Activated CD8-positive, alpha-beta memory T cell treated with anti-CD3 and anti-CD28 coated beads, Interleukin-2, amount 50 U/mL, for 24 hours (primary cell): Measurements from ENCODE around the gene KCNG3.

ENCODE experiments used
- DNase-seq: peaks from one replicate; pipeline ENCODE4 v3.0.0-alpha.2; 2020; ENCODE audit errors: extremely low read depth

KCNG3 gene, protein sequence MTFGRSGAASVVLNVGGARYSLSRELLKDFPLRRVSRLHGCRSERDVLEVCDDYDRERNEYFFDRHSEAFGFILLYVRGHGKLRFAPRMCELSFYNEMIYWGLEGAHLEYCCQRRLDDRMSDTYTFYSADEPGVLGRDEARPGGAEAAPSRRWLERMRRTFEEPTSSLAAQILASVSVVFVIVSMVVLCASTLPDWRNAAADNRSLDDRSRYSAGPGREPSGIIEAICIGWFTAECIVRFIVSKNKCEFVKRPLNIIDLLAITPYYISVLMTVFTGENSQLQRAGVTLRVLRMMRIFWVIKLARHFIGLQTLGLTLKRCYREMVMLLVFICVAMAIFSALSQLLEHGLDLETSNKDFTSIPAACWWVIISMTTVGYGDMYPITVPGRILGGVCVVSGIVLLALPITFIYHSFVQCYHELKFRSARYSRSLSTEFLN

GRCh38 chr2:42493468-42494354 lies at the start of gene KCNG3:
TSS of gene KCNG3 (minus strand) at chr2:42493982. CDS start at chr2:42493501, 481 bp downstream.
- DNase-seq: peak; percentile 10

- DNase-seq: no peak
Measured at GRCh38 chr2:42542871-42543270, 49.1 kb upstream of the KCNG3 start.

DNA sequence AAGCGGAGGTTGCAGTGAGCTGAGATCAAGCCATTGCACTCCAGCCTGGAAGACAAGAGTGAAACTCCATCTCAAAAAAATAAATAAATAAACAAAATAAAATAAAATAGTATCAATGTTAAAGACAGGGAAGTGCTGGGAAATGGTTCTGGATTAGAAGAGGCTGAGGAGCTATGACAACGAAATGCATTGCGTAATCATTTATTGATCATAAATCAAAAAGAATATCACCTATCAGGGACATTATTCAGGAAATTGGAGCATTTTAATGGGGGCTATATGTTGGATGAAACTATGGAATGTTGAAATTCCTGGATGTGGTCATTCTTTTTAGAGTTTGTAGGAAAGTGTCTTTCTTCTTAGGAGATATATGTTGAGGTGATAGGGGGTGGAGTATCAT lies 43.7 kb upstream of the KCNG3 start:
- no peak for DNase-seq

- no peak for DNase-seq
Measured at GRCh38 chr2:42532397-42532796, 38.6 kb upstream of the KCNG3 start.

DNA sequence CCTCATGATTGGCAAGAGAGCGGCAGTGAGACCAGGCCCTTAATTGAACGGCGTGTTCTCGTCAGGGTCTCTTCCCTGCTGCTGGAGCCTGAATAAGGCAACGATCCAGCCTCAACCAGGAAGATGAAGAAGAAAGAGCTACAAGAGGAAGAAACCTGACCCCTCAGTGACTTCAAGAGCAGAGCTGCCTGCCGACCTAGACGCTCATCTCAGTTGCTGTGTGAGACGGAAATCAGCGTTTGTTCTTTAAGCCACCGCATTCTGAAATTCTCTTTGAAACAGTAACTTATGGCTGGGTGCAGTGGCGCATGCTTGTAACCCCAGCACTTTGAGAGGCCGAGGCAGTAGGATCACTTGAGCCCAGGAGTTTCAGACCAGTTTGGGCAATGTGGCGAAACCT lies 29.6 kb upstream of the KCNG3 start:
- no peak for DNase-seq

DNA sequence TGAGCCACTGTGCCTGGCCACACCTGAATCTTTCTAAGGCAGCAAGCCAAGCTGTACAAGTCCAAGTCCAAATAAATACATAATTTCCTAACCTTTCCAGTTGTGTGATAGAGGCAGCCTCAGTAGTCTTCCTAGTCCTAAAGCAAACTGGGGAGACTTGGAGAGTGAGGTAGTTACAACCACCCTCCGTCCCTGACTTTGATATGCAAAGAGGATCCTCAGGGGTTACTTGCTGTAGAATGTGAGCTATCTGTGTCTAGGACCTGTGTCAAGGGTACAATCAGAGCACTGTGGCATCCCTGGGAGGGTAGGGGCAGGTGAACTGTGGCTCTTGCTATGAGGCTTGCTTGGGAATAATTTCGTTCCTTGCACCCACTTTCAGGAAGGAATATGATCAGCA lies 28.3 kb upstream of the KCNG3 start:
- DNase-seq: no peak

DNA sequence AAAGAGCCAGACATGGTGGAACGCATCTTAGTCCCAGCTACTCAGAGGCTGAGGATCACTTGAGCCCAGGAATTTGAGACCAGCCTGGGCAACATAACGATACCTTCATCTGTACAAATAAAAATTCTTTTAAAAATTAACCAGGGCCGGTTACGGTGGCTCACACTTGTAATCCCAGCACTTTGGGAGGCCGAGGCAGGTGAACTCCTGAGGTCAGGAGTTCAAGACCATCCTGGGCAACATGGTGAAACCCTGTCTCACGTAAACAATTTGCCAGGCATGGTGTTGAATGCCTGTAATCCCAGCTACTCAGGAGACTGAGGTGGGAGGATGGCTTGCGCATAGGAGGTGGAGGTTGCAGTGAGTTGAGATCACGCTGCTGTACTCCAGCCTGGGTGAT lies 25.8 kb upstream of the KCNG3 start:
- no peak for DNase-seq

DNA sequence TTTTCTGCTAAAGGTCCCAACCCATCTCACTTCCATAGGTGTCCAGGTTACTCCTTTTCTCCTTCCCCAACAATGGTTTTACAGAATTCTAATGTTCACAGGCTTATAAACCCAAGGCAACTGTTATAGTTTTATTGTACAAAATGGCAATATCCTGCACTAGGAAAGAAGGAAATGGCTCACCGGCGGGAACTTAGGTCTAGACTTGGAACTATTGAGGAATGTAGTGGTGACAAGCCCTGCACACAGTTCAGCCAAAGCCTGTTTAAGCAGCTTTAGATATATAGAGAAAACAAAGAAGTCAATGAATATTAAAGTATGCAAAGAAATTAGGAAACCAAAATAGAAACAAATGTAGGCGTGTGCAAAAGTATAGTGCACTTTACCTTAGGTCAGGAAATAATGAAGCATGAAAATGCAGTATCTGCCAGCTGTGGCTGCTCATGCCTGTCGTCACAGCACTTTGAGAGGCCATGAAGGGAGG lies 22.7 kb upstream of the KCNG3 start:
- no peak for DNase-seq

DNA sequence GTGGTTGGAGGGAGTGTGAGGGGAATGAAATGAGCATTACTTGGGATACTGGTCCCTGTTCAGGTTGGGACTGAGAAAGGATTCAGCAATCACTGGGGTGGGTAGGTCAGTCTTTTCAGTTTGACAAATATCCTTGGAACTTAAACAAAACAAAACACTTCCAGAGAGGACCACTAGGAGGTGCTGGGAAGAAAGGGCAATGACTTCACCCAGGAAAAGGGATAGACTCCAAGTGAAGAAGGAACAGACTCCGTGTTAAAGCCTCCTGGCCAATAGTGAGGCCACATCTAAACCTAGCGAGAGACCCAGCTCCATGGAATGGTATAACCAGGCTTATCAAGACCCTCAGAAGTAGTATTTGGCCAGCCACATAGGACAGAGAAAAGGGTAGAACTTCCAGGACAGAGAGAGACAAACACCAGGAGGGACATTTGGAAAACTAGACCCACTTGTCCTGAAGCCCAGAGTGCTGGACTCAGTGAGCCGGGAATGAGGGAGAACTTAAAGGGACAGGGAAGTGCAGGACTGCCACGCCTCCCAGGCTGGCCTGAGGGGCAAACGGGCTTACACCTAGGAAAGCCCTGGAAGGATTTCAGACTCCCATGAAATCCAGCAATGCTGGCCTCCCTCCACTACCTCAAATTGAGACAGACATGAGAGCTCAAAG lies 19.6 kb upstream of the KCNG3 start:
- no peak for DNase-seq

DNA sequence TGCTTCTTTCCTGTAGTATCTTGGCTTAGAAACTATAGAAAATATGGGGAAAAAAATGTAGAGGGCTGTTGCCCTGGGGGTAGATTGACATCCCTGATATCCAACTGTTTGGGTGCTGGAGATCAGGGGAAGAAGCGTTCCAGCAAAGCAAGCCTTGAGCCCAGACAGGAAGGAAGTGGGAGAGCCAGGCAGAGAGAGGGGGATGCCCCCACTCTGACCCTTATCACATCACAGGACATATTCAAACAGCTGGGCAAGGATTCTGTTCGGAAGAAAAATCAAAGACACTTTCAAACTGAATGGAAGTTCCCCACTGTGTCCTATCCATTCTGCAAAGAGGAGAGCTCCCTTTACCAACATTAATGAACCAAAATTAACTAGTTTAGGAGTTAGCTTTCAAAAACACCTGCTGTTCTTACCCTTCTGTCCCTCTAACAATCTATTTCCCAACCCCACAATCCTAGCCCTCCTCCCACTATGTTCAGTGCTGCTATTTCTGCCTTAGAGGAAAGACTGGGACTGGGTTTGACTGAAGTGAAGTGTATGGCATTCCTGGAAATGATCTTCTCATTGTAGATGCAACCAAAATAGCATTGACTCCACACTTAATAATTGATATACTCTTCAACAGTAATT lies 16.9 kb upstream of the KCNG3 start:
- no peak for DNase-seq

- DNase-seq: no peak
Measured at GRCh38 chr2:42510191-42510590, 16.4 kb upstream of the KCNG3 start.

GRCh38 chr2:42504364-42505230 lies 10.8 kb upstream of the KCNG3 start:
- no peak for DNase-seq

DNA sequence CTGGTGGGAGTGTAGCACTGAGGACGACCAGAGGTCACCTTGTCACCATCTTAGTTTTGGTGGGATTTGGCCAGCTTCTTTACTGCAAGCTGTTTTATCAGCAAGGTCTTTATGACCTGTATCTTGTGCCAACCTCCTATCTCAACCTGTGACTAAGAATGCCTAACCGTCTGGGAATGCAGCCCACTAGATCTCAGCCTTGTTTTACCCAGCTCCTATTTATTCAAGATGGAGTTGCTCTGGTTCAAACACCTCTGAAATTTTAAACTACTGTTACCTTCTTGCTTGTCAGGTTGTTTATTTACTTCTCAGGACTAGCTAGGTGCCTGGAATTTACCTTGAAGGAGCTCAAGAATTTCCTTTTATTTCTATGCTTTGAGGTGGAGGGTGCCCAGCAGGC lies 9.5 kb upstream of the KCNG3 start:
- no peak for DNase-seq

- DNase-seq: no peak
Measured at GRCh38 chr2:42498497-42498896, 4.7 kb upstream of the KCNG3 start.

GRCh38 chr2:42495611-42496010 lies 1.8 kb upstream of the KCNG3 start:
- no peak for DNase-seq

DNA sequence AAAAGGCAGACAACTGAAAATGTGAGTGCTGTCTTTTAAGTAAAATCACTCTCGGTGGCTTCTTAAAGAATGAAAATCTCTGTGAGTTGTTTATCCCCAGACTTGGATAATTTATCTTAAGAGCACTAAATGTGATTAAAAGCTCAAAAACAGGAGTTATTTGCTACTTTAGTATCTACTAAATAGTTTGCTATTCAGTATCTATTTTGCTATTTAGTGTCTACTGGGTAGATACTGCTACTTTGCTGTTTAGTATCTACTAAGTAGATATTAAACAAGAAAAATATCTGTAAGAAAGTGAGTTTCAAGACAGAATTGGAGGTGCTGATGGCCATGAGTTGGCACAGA lies 1.4 kb upstream of the KCNG3 start:
- DNase-seq: no peak

- peak; percentile 37 for DNase-seq
Measured at GRCh38 chr2:42494355-42495233, 812 bp upstream of the KCNG3 start.

DNA sequence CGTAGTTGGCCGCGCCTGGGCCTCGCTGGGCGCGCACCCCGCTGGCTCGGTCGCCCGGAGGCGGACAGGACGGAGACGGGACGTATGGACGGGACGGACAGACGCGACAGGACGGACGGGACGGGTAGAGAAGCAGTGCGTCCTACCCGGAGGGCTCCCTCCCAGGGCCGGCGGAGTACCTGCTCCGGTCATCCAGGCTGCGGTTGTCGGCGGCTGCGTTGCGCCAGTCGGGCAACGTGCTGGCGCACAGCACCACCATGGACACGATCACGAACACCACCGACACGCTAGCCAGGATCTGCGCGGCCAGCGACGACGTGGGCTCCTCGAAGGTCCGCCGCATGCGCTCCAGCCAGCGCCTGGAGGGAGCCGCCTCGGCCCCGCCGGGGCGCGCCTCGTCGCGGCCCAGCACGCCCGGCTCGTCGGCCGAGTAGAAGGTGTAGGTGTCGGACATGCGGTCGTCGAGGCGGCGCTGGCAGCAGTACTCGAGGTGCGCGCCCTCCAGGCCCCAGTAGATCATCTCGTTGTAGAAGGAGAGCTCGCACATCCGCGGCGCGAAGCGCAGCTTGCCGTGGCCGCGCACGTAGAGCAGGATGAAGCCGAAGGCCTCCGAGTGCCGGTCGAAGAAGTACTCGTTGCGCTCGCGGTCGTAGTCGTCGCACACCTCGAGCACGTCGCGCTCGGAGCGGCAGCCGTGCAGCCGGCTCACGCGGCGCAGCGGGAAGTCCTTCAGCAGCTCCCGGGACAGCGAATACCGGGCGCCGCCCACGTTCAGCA lies 903 bp downstream of the KCNG3 start:
- no peak for DNase-seq

DNA sequence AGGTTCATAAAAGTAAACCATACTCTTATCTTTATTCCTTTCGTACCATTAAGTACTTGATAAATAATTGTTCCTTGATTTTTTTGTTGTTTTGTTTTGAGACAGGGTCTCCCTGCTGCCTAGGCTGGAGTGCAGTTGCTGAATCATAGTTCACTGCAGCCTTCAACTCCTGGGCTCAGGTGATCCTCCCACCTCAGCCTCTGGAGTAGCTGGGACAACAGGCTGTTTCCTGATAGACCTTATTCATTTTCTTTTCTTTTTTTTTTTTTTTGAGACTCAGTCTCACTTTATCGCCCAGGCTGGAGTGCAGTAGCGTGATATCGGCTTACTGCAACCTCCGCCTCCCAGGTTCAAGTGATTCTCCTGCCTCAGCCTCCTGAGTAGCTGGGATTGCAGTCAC lies 5.5 kb downstream of the KCNG3 start:
- DNase-seq: no peak
